HepG2 (cell line): Measurements from ENCODE around the gene MSI2. TPM values are rescaled to one million over a fixed set of nuclear protein-coding genes. Genes with fewer than 3 reads are reported as not detected.

Experiments
- ATAC-seq: fragments of 200-7000 bp; cut with Tn5 transposase; 3 replicates; pipeline ENCODE4 v1.9.1; 2020; ENCODE audit warnings: mild to moderate bottlenecking, moderate library complexity
- BruUV-seq: library from RNA; stranded (reverse); fragments of 400-500 nt; replicated peaks from 2 replicates; lab custom pipeline; 2021; lab: Mats Ljungman, UMichigan
- CTCF ChIA-PET: fragments of 300-600 bp; formaldehyde crosslinking; extraction: SDS; loops from one replicate; lab custom pipeline; 2021; ENCODE audit warnings: low total read pairs, inconsistent platforms, low intra/inter-chr PET ratio; lab: Yijun Ruan, JAX
- POLR2A ChIA-PET: fragments of 350-600 bp; sonication (Branson Sonifier 250); formaldehyde crosslinking; loops from one replicate; lab custom pipeline; 2020; ENCODE audit warnings: antibody characterized with exemption, inconsistent platforms; lab: Yijun Ruan, JAX
- DNase-seq: peaks from one replicate; pipeline ENCODE4 v3.0.0-alpha.2; 2015; ENCODE audit warnings: low spot score
- FAIRE-seq: peaks from 3 replicates; lab custom pipeline; 2011; peaks lifted over from hg19 to GRCh38; lab: Jason Lieb, UNC
- H2AFZ ChIP-seq: one replicate; pipeline ENCODE4 v1.6.1; 2011; ENCODE audit warnings: low read length, inconsistent platforms
- H3K27ac ChIP-seq: fragments of 300-600 bp; 3 replicates; pipeline ENCODE4 v1.8.0; 2011; ENCODE audit warnings: mixed run types, mild to moderate bottlenecking, mixed read lengths, low read length, inconsistent platforms; ENCODE audit not compliant: insufficient read depth; ENCODE audit errors: extremely low read length
- H3K27me3 ChIP-seq, 2 experiments: fragments of 200-600 bp in 1 of 2; 2 replicates in 1 of 2; 3 replicates in 1 of 2; pipeline versions ENCODE4 v1.6.0 to v1.8.0; 2011; ENCODE audit warnings: low read length in 2 of 2, mild to moderate bottlenecking in 2 of 2, moderate library complexity in 2 of 2, inconsistent platforms in 1 of 2; ENCODE audit not compliant: insufficient read depth in 2 of 2, control insufficient read depth in 1 of 2
- H3K36me3 ChIP-seq, 2 experiments: fragments of 200-600 bp in 1 of 2; replicated peaks in 1 of 2; 2 replicates in 1 of 2; 3 replicates in 1 of 2; pipeline versions ENCODE4 v1.5.1 to v1.8.0; 2011; ENCODE audit warnings: low read length in 2 of 2, inconsistent platforms in 1 of 2; ENCODE audit not compliant: insufficient read depth in 2 of 2, control insufficient read depth in 1 of 2
- H3K4me1 ChIP-seq: 2 replicates; pipeline ENCODE4 v1.5.1; 2012; ENCODE audit warnings: low read length, inconsistent platforms; ENCODE audit not compliant: insufficient read depth
- H3K4me2 ChIP-seq: 2 replicates; pipeline ENCODE4 v1.6.0; 2011; ENCODE audit warnings: low read depth, low read length, inconsistent platforms
- H3K4me3 ChIP-seq, 3 experiments: fragments of 200-600 bp in 1 of 3; sonication (generic), shearing (Covaris generic) in 1 of 3; replicated peaks in 1 of 3; 2 replicates each; pipeline ENCODE4 v1.5.1; 2011 to 2016; ENCODE audit warnings: low read length in 3 of 3, inconsistent platforms in 2 of 3, low read depth in 2 of 3, mild to moderate bottlenecking in 2 of 3, control low read depth in 1 of 3, mixed read lengths in 1 of 3; ENCODE audit not compliant: insufficient read depth in 1 of 3
- H3K79me2 ChIP-seq: one replicate; pipeline ENCODE4 v1.6.1; 2011; ENCODE audit warnings: low read length, inconsistent platforms; ENCODE audit not compliant: insufficient read depth
- H3K9ac ChIP-seq: 2 replicates; pipeline ENCODE4 v1.6.0; 2011; ENCODE audit warnings: mild to moderate bottlenecking, low read depth, low read length, inconsistent platforms; ENCODE audit not compliant: insufficient read depth
- H3K9me3 ChIP-seq: 2 replicates; pipeline ENCODE4 v1.5.1; 2012; ENCODE audit warnings: mild to moderate bottlenecking, low read length
- H4K20me1 ChIP-seq: 2 replicates; pipeline ENCODE4 v1.6.0; 2011; ENCODE audit warnings: inconsistent platforms, mild to moderate bottlenecking, low read length, moderate library complexity; ENCODE audit not compliant: insufficient read depth
- AGO2 ChIP-seq: fragments of 200-400 bp; formaldehyde crosslinking; optimal IDR thresholded peaks from 2 replicates; pipeline ENCODE3; 2017; ENCODE audit warnings: mild to moderate bottlenecking, low read depth, low read length, moderate library complexity
- ARID2 ChIP-seq: sonication (generic); formaldehyde crosslinking; IDR thresholded peaks from 2 replicates; pipeline ENCODE4 v1.8.1; 2022; ENCODE audit warnings: mild to moderate bottlenecking, missing genetic modification reagents, borderline replicate concordance
- BATF2 ChIP-seq: sonication (generic); formaldehyde crosslinking; IDR thresholded peaks from 2 replicates; pipeline ENCODE4 v1.8.0; 2022; ENCODE audit warnings: mild to moderate bottlenecking, missing genetic modification reagents, moderate library complexity
- CAMTA2 ChIP-seq: sonication (generic); formaldehyde crosslinking; IDR thresholded peaks from 2 replicates; pipeline ENCODE4 v1.4.0; 2020; ENCODE audit warnings: mild to moderate bottlenecking, missing genetic modification reagents, borderline replicate concordance
- CENPX ChIP-seq: sonication (generic); formaldehyde crosslinking; IDR thresholded peaks from 2 replicates; pipeline ENCODE4 v1.9.0; 2021; ENCODE audit warnings: mild to moderate bottlenecking, missing genetic modification reagents, moderate library complexity
- DZIP1 ChIP-seq: sonication (generic); formaldehyde crosslinking; IDR thresholded peaks from 2 replicates; pipeline ENCODE4 v1.5.0; 2020; ENCODE audit warnings: mild to moderate bottlenecking, missing genetic modification reagents
- GFI1 ChIP-seq: sonication (generic); formaldehyde crosslinking; IDR thresholded peaks from 2 replicates; pipeline ENCODE4 v1.5.0; 2020; ENCODE audit warnings: missing genetic modification reagents, mild to moderate bottlenecking, borderline replicate concordance
- GZF1 ChIP-seq: sonication (generic); formaldehyde crosslinking; IDR thresholded peaks from 2 replicates; pipeline ENCODE4 v1.5.1; 2020; ENCODE audit warnings: mild to moderate bottlenecking, missing genetic modification reagents
- NR1H2 ChIP-seq: sonication (generic); formaldehyde crosslinking; IDR thresholded peaks from 2 replicates; pipeline ENCODE4 v1.8.1; 2022; ENCODE audit warnings: low read depth, missing genetic modification reagents, borderline replicate concordance
- RFX5 ChIP-seq: IDR thresholded peaks from 2 replicates; pipeline ENCODE4 v1.6.1; 2011; ENCODE audit warnings: low read depth, low read length, improper control_type of control experiment
- THAP9 ChIP-seq: sonication (generic); formaldehyde crosslinking; IDR thresholded peaks from 2 replicates; pipeline ENCODE4; 2020; ENCODE audit warnings: missing genetic modification reagents, mild to moderate bottlenecking, borderline replicate concordance
- ZNF430 ChIP-seq: sonication (generic); formaldehyde crosslinking; IDR thresholded peaks from 2 replicates; pipeline ENCODE4 v1.9.0; 2021; ENCODE audit warnings: mild to moderate bottlenecking, missing genetic modification reagents
- ZNF580 ChIP-seq: IDR thresholded peaks from 2 replicates; pipeline ENCODE4 v1.6.1; 2016; ENCODE audit warnings: low read depth, borderline replicate concordance
- ZNF652 ChIP-seq: IDR thresholded peaks from 2 replicates; pipeline ENCODE4 v1.6.1; 2016; ENCODE audit warnings: low read depth, borderline replicate concordance
- ZNF878 ChIP-seq: sonication (generic); formaldehyde crosslinking; IDR thresholded peaks from 2 replicates; pipeline ENCODE4 v1.8.1; 2023; ENCODE audit warnings: mild to moderate bottlenecking, missing genetic modification reagents, moderate library complexity
- ZSCAN29 ChIP-seq: sonication (generic); formaldehyde crosslinking; conservative IDR thresholded peaks from 2 replicates; pipeline ENCODE4 v1.4.0; 2020; ENCODE audit warnings: mild to moderate bottlenecking, missing genetic modification reagents
- ZUFSP ChIP-seq: sonication (generic); formaldehyde crosslinking; IDR thresholded peaks from 2 replicates; pipeline ENCODE4 v1.9.0; 2021; ENCODE audit warnings: missing genetic modification reagents, mild to moderate bottlenecking, borderline replicate concordance
- WGBS: methylation state at CpG from one replicate; pipeline ENCODE4 v1.1.6; 2017; ENCODE audit warnings: low lambda C conversion rate; 5-methylcytosine and 5-hydroxymethylcytosine counted together
- in situ Hi-C: cut with HindIII; loops from 2 replicates; pipeline ENCODE4 v1.10.0; 2017; ENCODE audit warnings: low pct_unique_long_range_greater_than_20kb; ENCODE audit not compliant: extremely low pct_ligation_motif_present
- intact Hi-C: fragments of 100-400 bp; cut with micrococcal nuclease; formaldehyde crosslinking; loops from one replicate; pipeline ENCODE4 v1.10.0; 2022; ENCODE audit not compliant: unreplicated experiment
- polyA plus RNA-seq, 8 experiments: library from polyadenylated mRNA; depleted of rRNA in 3 of 8; stranded (reverse) in 7 of 8; unstranded in 1 of 8; fragments of >200 nt; fragmentation: Illumina TruSeq in 4 of 8; extraction: Trizol in 4 of 8; gene quantifications; 2 replicates each; pipeline versions ENCODE4 v1.2.1 to v1.2.3, GENCODE V29; 2011 to 2016; ENCODE audit warnings: low read depth in 4 of 8, missing spikeins in 1 of 8, mixed read lengths in 1 of 8; ENCODE audit not compliant: insufficient read depth in 1 of 8
- total RNA-seq, 5 experiments: library from RNA; depleted of rRNA; stranded (reverse); fragments of >200 nt; fragmentation: Illumina TruSeq; extraction: Trizol; gene quantifications; 2 replicates each; pipeline ENCODE4 v1.2.3, GENCODE V29; 2016; ENCODE audit warnings: low read depth in 1 of 5

MSI2 gene
- total and polyA plus RNA-seq, 2 of the 13 experiments (the other 11 are each of a cell fraction or from before 2014, with no cell fraction given), result 77.5 to 78.4 TPM

GRCh38 chr17:57294101-57294500, 37.8 kb downstream of the MSI2 start:
- Histone ChIP-seq H4K20me1 (peaks cover 12% of the 10 kb centered on the region; the same call in 1 of the 2 replicates), H3K9me3 (no peaks in the 10 kb centered on the region), H3K36me3 (peaks cover 12 to 58% of the 10 kb centered on the region in 2 experiments), H3K4me1 (peaks cover 39% of the 10 kb centered on the region), H3K79me2 (peaks cover 50% of the 10 kb centered on the region), H2AFZ (no peak overlapping the region), H3K9ac (no peak overlapping the region), H3K4me3 (no peak overlapping the region), H3K27ac (no peak overlapping the region), H3K27me3 (no peaks in the 10 kb centered on the region), H3K4me2 (no peak overlapping the region)
- ATAC-seq (no peak), DNase-seq (no peak), FAIRE-seq (no peak)
- in situ Hi-C loops (no loop called here), intact Hi-C loops (no loop called here)
- ChIA-PET POLR2A (no interaction called here), CTCF (no interaction called here)
- WGBS, result 97% methylated on average over 7 of the region's 7 CpGs
- no TSS peak for BruUV-seq
- TF ChIP-seq GZF1 (no peak), ARID2 (CRISPR knock-in tag) (no peak), CENPX (CRISPR knock-in tag) (no peak), ZNF430 (CRISPR knock-in tag) (no peak), THAP9 (no peak), ZNF580 (CRISPR knock-in tag) (no peak), BATF2 (CRISPR knock-in tag) (no peak), NR1H2 (CRISPR knock-in tag) (no peak), GFI1 (CRISPR knock-in tag) (no peak), ZSCAN29 (no peak), DZIP1 (CRISPR knock-in tag) (no peak), ZNF878 (CRISPR knock-in tag) (no peak), CAMTA2 (CRISPR knock-in tag) (no peak), AGO2 (no peak), RFX5 (no peak), ZUFSP (no peak), ZNF652 (no peak)
